Kidney (tissue), 14 donors: Measurements from ENCODE around the gene PCDHGA7. TPM values are rescaled to one million over a fixed set of nuclear protein-coding genes. Genes with fewer than 3 reads are reported as not detected.

Experiments
- DNase-seq, 5 donors: peaks; one replicate each; pipeline ENCODE4 v3.0.0-alpha.2; 2013 to 2020
- FAIRE-seq: peaks from 2 replicates; lab custom pipeline; 2012; peaks lifted over from hg19 to GRCh38; lab: Jason Lieb, UNC
- H3K27ac ChIP-seq, 2 donors: one replicate each; pipeline ENCODE4 v1.7.0; 2013; ENCODE audit warnings: low read depth in 2 of 2, low read length in 2 of 2, inconsistent platforms in 1 of 2
- H3K27me3 ChIP-seq: one replicate; pipeline ENCODE4 v1.7.1; 2013; ENCODE audit warnings: low read length, inconsistent platforms; ENCODE audit not compliant: control insufficient read depth, insufficient read depth
- H3K36me3 ChIP-seq, 3 donors: one replicate each; pipeline versions ENCODE4 v1.7.0 to v1.7.1; 2013; ENCODE audit warnings: low read length in 3 of 3, control low read depth in 1 of 3, inconsistent platforms in 1 of 3; ENCODE audit not compliant: insufficient read depth in 3 of 3, control insufficient read depth in 2 of 3
- H3K4me1 ChIP-seq, 3 donors: one replicate each; pipeline versions ENCODE4 v1.7.0 to v1.7.1; 2013; ENCODE audit warnings: low read length in 3 of 3, inconsistent platforms in 1 of 3, low read depth in 1 of 3; ENCODE audit not compliant: control insufficient read depth in 2 of 3, insufficient read depth in 2 of 3
- H3K4me3 ChIP-seq, 3 donors: one replicate each; pipeline versions ENCODE4 v1.7.0 to v1.8.1; 2013; ENCODE audit warnings: low read length in 3 of 3, control low read depth in 1 of 3, inconsistent platforms in 1 of 3
- H3K9ac ChIP-seq, 3 donors: one replicate each; pipeline versions ENCODE4 v1.7.0 to v1.7.1; 2013; ENCODE audit warnings: low read length in 3 of 3, control low read depth in 1 of 3, inconsistent platforms in 1 of 3
- H3K9me3 ChIP-seq, 3 donors: one replicate each; pipeline versions ENCODE4 v1.7.0 to v1.7.1; 2013; ENCODE audit warnings: low read length in 3 of 3, control low read depth in 1 of 3, inconsistent platforms in 1 of 3; ENCODE audit not compliant: control insufficient read depth in 2 of 3, insufficient read depth in 1 of 3
- intact Hi-C: fragments of 100-400 bp; cut with DNase I; formaldehyde crosslinking; loops from one replicate; pipeline ENCODE4 v1.11.1; 2022
- polyA plus RNA-seq: library from polyadenylated mRNA; stranded (reverse); fragments of 350-450 nt; fragmentation: Illumina TruSeq; extraction: RNeasy Lipid Tissue Mini Kit (QIAGEN cat#74804); gene quantifications from one replicate; pipeline ENCODE4 v1.2.3, GENCODE V29; 2014; ENCODE audit warnings: low read depth, low replicate concordance; ENCODE audit not compliant: insufficient read depth
- total RNA-seq: library from RNA; stranded (reverse); fragmentation: NEBNext Ultra II Directional; extraction: Animal tissue kit (Norgen Biotek cat#: 25700); gene quantifications from one replicate; pipeline ENCODE4 v1.2.1, GENCODE V29; 2021
- TF ChIP-seq, protein P1 (sequence below): IDR thresholded peaks from 3 replicates; pipeline ENCODE4 v1.5.1; 2012; ENCODE audit warnings: mild to moderate bottlenecking, moderate library complexity, borderline replicate concordance; ENCODE audit not compliant: insufficient read depth; ENCODE audit errors: extremely low read depth
- donor health status: control.
- donor health status: control.
- donor health status: control.
- donor health status: control.
- donor health status: control.
- donor health status: DM: yes; HTN: yes; CAD: no.
- donor health status: Normal renal cell carcinoma (clear cell type).

Gene PCDHGA7
- total and polyA plus RNA-seq, 2 donors from 2014 or later = 0.49 to 4.1 TPM

- H3K4me3 ChIP-seq = no peak overlapping the region
- H3K4me1 ChIP-seq = no peaks in the 10 kb centered on the region
- FAIRE-seq (no peak), DNase-seq (no peak)
- peaks cover 0 to 81% (median 29%) of the 10 kb centered on the region in 3 donors for H3K9me3 ChIP-seq
- H3K36me3 ChIP-seq = no peaks in the 10 kb centered on the region
- no peaks in the 10 kb centered on the region for H3K27me3 ChIP-seq
- TF ChIP-seq, protein P1, sequence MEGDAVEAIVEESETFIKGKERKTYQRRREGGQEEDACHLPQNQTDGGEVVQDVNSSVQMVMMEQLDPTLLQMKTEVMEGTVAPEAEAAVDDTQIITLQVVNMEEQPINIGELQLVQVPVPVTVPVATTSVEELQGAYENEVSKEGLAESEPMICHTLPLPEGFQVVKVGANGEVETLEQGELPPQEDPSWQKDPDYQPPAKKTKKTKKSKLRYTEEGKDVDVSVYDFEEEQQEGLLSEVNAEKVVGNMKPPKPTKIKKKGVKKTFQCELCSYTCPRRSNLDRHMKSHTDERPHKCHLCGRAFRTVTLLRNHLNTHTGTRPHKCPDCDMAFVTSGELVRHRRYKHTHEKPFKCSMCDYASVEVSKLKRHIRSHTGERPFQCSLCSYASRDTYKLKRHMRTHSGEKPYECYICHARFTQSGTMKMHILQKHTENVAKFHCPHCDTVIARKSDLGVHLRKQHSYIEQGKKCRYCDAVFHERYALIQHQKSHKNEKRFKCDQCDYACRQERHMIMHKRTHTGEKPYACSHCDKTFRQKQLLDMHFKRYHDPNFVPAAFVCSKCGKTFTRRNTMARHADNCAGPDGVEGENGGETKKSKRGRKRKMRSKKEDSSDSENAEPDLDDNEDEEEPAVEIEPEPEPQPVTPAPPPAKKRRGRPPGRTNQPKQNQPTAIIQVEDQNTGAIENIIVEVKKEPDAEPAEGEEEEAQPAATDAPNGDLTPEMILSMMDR = no peak
- intact Hi-C loops = no loop called here
- H3K27ac ChIP-seq = no peak overlapping the region
- H3K9ac ChIP-seq = no peak overlapping the region
Measured at GRCh38 chr5:141362719-141363118, 19.8 kb upstream of the PCDHGA7 start.

- TF ChIP-seq, protein P1 = no peak
- DNase-seq = no peak
- Histone ChIP-seq H3K36me3 (no peaks in the 10 kb centered on the region), H3K4me3 (peak within 1 kb of the TSS in 2 of 3 donors; percentile 7 to 21), H3K27ac (no peak within 1 kb of the TSS), H3K27me3 (no peaks in the 10 kb centered on the region), H3K9ac (no peak within 1 kb of the TSS), H3K9me3 (peaks cover 0 to 74% (median 29%) of the 10 kb centered on the region in 3 donors), H3K4me1 (no peaks in the 10 kb centered on the region)
- intact Hi-C loops = no loop called here
- no peak for FAIRE-seq
Measured at GRCh38 chr5:141363952-141364660, 18.4 kb upstream of the PCDHGA7 start, which contains the start of gene PCDHGA5. TSS of gene PCDHGA5 (plus strand) at chr5:141364162. CDS start at chr5:141364331, 169 bp downstream.

DNA sequence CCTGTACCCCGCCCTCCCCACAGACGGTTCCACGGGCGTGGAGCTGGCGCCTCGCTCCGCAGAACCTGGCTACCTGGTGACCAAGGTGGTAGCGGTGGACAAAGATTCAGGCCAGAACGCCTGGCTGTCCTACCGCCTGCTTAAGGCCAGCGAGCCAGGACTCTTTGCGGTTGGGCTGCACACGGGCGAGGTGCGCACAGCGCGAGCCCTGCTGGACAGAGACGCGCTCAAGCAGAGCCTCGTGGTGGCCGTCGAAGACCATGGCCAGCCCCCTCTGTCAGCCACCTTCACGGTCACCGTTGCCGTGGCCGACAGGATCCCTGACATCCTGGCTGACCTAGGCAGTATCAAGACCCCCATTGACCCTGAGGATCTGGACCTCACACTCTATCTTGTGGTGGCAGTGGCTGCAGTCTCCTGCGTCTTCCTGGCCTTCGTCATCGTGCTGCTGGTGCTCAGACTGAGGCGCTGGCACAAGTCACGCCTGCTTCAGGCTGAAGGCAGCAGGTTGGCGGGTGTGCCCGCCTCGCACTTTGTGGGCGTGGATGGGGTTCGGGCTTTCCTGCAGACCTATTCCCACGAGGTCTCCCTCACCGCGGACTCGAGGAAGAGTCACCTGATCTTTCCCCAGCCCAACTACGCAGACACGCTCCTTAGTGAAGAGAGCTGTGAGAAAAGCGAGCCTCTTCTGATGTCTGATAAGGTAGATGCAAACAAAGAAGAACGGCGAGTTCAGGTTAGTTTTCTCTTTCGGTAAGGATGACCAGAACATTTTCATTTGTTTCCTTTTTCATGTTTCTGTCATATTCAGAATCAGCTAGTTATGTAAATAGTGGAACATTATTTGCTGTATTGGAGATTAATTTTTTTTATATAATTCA is 16.3 kb upstream of the PCDHGA7 start:
- Histone ChIP-seq H3K4me3 (peak overlapping the region in 1 of 3 donors; percentile 3), H3K9ac (no peak overlapping the region), H3K4me1 (no peaks in the 10 kb centered on the region), H3K36me3 (no peaks in the 10 kb centered on the region), H3K27ac (no peak overlapping the region), H3K27me3 (no peaks in the 10 kb centered on the region), H3K9me3 (peaks cover 0 to 66% (median 27%) of the 10 kb centered on the region in 3 donors)
- intact Hi-C loops = no loop called here
- TF ChIP-seq, protein P1 = no peak
- DNase-seq = no peak
- FAIRE-seq = no peak
